Uterus (tissue), 4 donors: ENCODE results near the gene PHYKPL. TPM values are rescaled to one million over a fixed set of nuclear protein-coding genes. Genes with fewer than 3 reads are reported as not detected.
"Not testable (repeated sequence)": the region's sequence is repeated elsewhere in the genome, so short reads cannot be mapped to it uniquely, and the experiment has no call there.

Experiments used
- DNase-seq, 2 donors: peaks; one replicate each; pipeline ENCODE4 v3.0.0-alpha.2; 2019 to 2020
- H3K27ac ChIP-seq, 2 donors: fragments of 200-600 bp; sonication (generic); 1 replicate in 1 of 2; 2 replicates in 1 of 2; pipeline ENCODE4 v1.5.1; 2016 to 2018
- H3K27me3 ChIP-seq, 2 donors: fragments of 200-600 bp; sonication (generic); one replicate each; pipeline ENCODE4 v1.5.1; 2018 to 2019; ENCODE audit warnings: control low read depth in 1 of 2
- H3K36me3 ChIP-seq, 2 donors: fragments of 200-600 bp; sonication (generic); one replicate each; pipeline ENCODE4 v1.5.1; 2019; ENCODE audit warnings: control low read depth in 1 of 2
- H3K4me1 ChIP-seq, 2 donors: fragments of 200-600 bp; sonication (generic); one replicate each; pipeline ENCODE4 v1.5.1; 2018 to 2019; ENCODE audit warnings: control low read depth in 1 of 2
- H3K4me3 ChIP-seq, 2 donors: fragments of 200-600 bp; sonication (generic); 1 replicate in 1 of 2; 2 replicates in 1 of 2; pipeline ENCODE4 v1.5.1; 2018 to 2019; ENCODE audit warnings: mild to moderate bottlenecking in 1 of 2
- H3K9me3 ChIP-seq, 2 donors: fragments of 200-600 bp; sonication (generic); one replicate each; pipeline ENCODE4 v1.5.1; 2019; ENCODE audit warnings: control low read depth in 1 of 2
- CTCF ChIP-seq, 4 experiments: fragments of 200-600 bp in 2 of 4; fragments of 450-650 bp in 2 of 4; sonication (generic) in 2 of 4; IDR thresholded peaks; one replicate each; pipeline ENCODE4 v1.5.1; 2016 to 2019; ENCODE audit warnings: antibody characterized with exemption in 4 of 4, mild to moderate bottlenecking in 2 of 4, moderate library complexity in 1 of 4
- POLR2A ChIP-seq, 2 donors: fragments of 450-650 bp; IDR thresholded peaks; one replicate each; pipeline ENCODE4 v1.6.1; 2016; ENCODE audit warnings: antibody characterized with exemption in 2 of 2, mild to moderate bottlenecking in 1 of 2, moderate library complexity in 1 of 2
- intact Hi-C: fragments of 100-400 bp; cut with DNase I; formaldehyde crosslinking; loops from one replicate; pipeline ENCODE4 v1.15.1; 2023; ENCODE audit warnings: low total_unique reads
- total RNA-seq, 4 donors: library from RNA; depleted of rRNA in 3 of 4; stranded (reverse); fragments of >200 nt in 3 of 4; gene quantifications; one replicate each; pipeline versions ENCODE4 v1.1.0 to v1.2.4, GENCODE V29; 2014 to 2023
- donor health status: DM: yes; HTN: yes; CAD: no.

Gene PHYKPL
- total RNA-seq, 4 donors from 2014 or later = 41.5 to 129 (median 89.9) TPM

GRCh38 chr5:178256746-178257145, 24.1 kb upstream of the PHYKPL start:
- intact Hi-C loops = no loop called here
- no peak for DNase-seq
- no peaks in the 10 kb centered on the region for H3K36me3 ChIP-seq
- no peak overlapping the region for H3K27ac ChIP-seq
- no peaks in the 10 kb centered on the region for H3K27me3 ChIP-seq
- no peak for TF ChIP-seq CTCF (IDR thresholded peaks at IDR 0.05)
- TF ChIP-seq POLR2A (IDR thresholded peaks at IDR 0.05) = no peak
- H3K4me3 ChIP-seq = no peak overlapping the region
- no peaks in the 10 kb centered on the region for H3K4me1 ChIP-seq
- H3K9me3 ChIP-seq = no peaks in the 10 kb centered on the region

- H3K4me1 ChIP-seq, H3K9me3 ChIP-seq, H3K4me3 ChIP-seq, H3K36me3 ChIP-seq, DNase-seq, intact Hi-C loops, H3K27me3 ChIP-seq, H3K27ac ChIP-seq: not testable (repeated sequence)
These were observed 21.0 kb upstream of the PHYKPL start for GRCh38 chr5:178253632-178254031.

GRCh38 chr5:178252258-178252657, 19.7 kb upstream of the PHYKPL start:
- intact Hi-C loops = no loop called here
- no peak overlapping the region for H3K27ac ChIP-seq

GRCh38 chr5:178250263-178250662, 17.7 kb upstream of the PHYKPL start:
- TF ChIP-seq POLR2A (IDR thresholded peaks at IDR 0.05) (no peak), CTCF (IDR thresholded peaks at IDR 0.05) (no peak)
- DNase-seq = no peak

More at GRCh38 chr5:178252258-178252657, 19.7 kb upstream of the PHYKPL start:
- H3K9me3 ChIP-seq = no peaks in the 10 kb centered on the region
- TF ChIP-seq POLR2A (IDR thresholded peaks at IDR 0.05) (no peak), CTCF (IDR thresholded peaks at IDR 0.05) (no peak)
- no peaks in the 10 kb centered on the region for H3K4me1 ChIP-seq
- H3K36me3 ChIP-seq = no peaks in the 10 kb centered on the region
- no peaks in the 10 kb centered on the region for H3K27me3 ChIP-seq
- no peak for DNase-seq
- H3K4me3 ChIP-seq = no peak overlapping the region

GRCh38 chr5:178249191-178249989, 16.8 kb upstream of the PHYKPL start:
- no peaks in the 10 kb centered on the region for H3K36me3 ChIP-seq
- no peak for DNase-seq
- H3K27ac ChIP-seq = no peak overlapping the region
- H3K4me1 ChIP-seq = no peaks in the 10 kb centered on the region
- no peak overlapping the region for H3K4me3 ChIP-seq
- H3K27me3 ChIP-seq = no peaks in the 10 kb centered on the region
- intact Hi-C loops = no loop called here
- no peaks in the 10 kb centered on the region for H3K9me3 ChIP-seq
- TF ChIP-seq POLR2A (IDR thresholded peaks at IDR 0.05) = no peak
- TF ChIP-seq CTCF (IDR thresholded peaks at IDR 0.05) = no peak

More at GRCh38 chr5:178250263-178250662, 17.7 kb upstream of the PHYKPL start:
- intact Hi-C loops = no loop called here
- Histone ChIP-seq H3K27me3 (no peaks in the 10 kb centered on the region), H3K9me3 (no peaks in the 10 kb centered on the region), H3K27ac (no peak overlapping the region), H3K36me3 (no peaks in the 10 kb centered on the region), H3K4me1 (no peaks in the 10 kb centered on the region), H3K4me3 (no peak overlapping the region)
